Astrocyte (in vitro differentiated cells and primary cell): Measurements from ENCODE around the gene PCARE. TPM values are rescaled to one million over a fixed set of nuclear protein-coding genes. Genes with fewer than 3 reads are reported as not detected.
A peak's percentile ranks its signal among the peaks of the same experiment; 100 is the strongest.

Experiments used
- DNase-seq: peaks from one replicate; pipeline ENCODE4 v3.0.0-alpha.2; 2010; ENCODE audit warnings: low read depth
- FAIRE-seq: peaks from 2 replicates; lab custom pipeline; 2011; peaks lifted over from hg19 to GRCh38; lab: Jason Lieb, UNC
- H2AFZ ChIP-seq: 2 replicates; pipeline ENCODE4 v1.6.0; 2012; ENCODE audit warnings: low read depth, low read length, inconsistent platforms
- H3K27ac ChIP-seq: 2 replicates; pipeline ENCODE4 v1.5.1; 2011; ENCODE audit warnings: low read depth, low read length, inconsistent platforms
- H3K27me3 ChIP-seq: 2 replicates; pipeline ENCODE4 v1.6.0; 2011; ENCODE audit warnings: low read length, inconsistent platforms; ENCODE audit not compliant: insufficient read depth
- H3K36me3 ChIP-seq: 2 replicates; pipeline ENCODE4 v1.5.1; 2011; ENCODE audit warnings: low read length, inconsistent platforms; ENCODE audit not compliant: insufficient read depth
- H3K4me1 ChIP-seq: 2 replicates; pipeline ENCODE4 v1.5.1; 2011; ENCODE audit warnings: low read length, inconsistent platforms; ENCODE audit not compliant: insufficient read depth
- H3K4me2 ChIP-seq: 2 replicates; pipeline ENCODE4 v1.6.0; 2012; ENCODE audit warnings: low read length, inconsistent platforms
- H3K4me3 ChIP-seq: 2 replicates; pipeline ENCODE4 v1.5.1; 2011; ENCODE audit warnings: low read depth, mild to moderate bottlenecking, low read length, inconsistent platforms; ENCODE audit not compliant: insufficient read depth
- H3K79me2 ChIP-seq: 2 replicates; pipeline ENCODE4 v1.6.0; 2012; ENCODE audit warnings: mild to moderate bottlenecking, low read length, inconsistent platforms; ENCODE audit not compliant: insufficient read depth
- H3K9ac ChIP-seq: 2 replicates; pipeline ENCODE4 v1.6.0; 2012; ENCODE audit warnings: mild to moderate bottlenecking, low read length, inconsistent platforms
- H3K9me3 ChIP-seq: 2 replicates; pipeline ENCODE4 v1.5.1; 2012; ENCODE audit warnings: low read depth, mild to moderate bottlenecking, low read length, inconsistent platforms; ENCODE audit not compliant: insufficient read depth
- H4K20me1 ChIP-seq: 2 replicates; pipeline ENCODE4 v1.6.0; 2012; ENCODE audit warnings: low read length, inconsistent platforms; ENCODE audit not compliant: insufficient read depth
- H3K27ac Mint-ChIP-seq: one replicate; pipeline ENCODE4 v1.8.0; 2021; ENCODE audit warnings: mild to moderate bottlenecking, mixed read lengths; ENCODE audit not compliant: unreplicated experiment
- H3K27me3 Mint-ChIP-seq: one replicate; pipeline ENCODE4 v1.8.0; 2021; ENCODE audit warnings: low read depth, mixed read lengths; ENCODE audit not compliant: unreplicated experiment
- H3K36me3 Mint-ChIP-seq: one replicate; pipeline ENCODE4 v1.8.0; 2021; ENCODE audit warnings: low read depth, mixed read lengths; ENCODE audit not compliant: unreplicated experiment
- H3K4me1 Mint-ChIP-seq: one replicate; pipeline ENCODE4 v1.8.0; 2021; ENCODE audit warnings: low read depth, mixed read lengths; ENCODE audit not compliant: unreplicated experiment
- H3K4me3 Mint-ChIP-seq: one replicate; pipeline ENCODE4 v1.8.0; 2021; ENCODE audit warnings: mild to moderate bottlenecking, moderate library complexity, mixed read lengths; ENCODE audit not compliant: unreplicated experiment
- H3K9me3 Mint-ChIP-seq: one replicate; pipeline ENCODE4 v1.8.0; 2021; ENCODE audit warnings: mild to moderate bottlenecking, mixed read lengths; ENCODE audit not compliant: unreplicated experiment
- EZH2 ChIP-seq: IDR thresholded peaks from 2 replicates; pipeline ENCODE4 v1.6.1; 2012; ENCODE audit warnings: mild to moderate bottlenecking, low read length, inconsistent platforms; ENCODE audit not compliant: insufficient read depth
- total RNA-seq: library from RNA; stranded (reverse); gene quantifications from 2 replicates; pipeline ENCODE4 v1.2.1, GENCODE V29; 2021
- TF ChIP-seq, protein P1 (sequence below): IDR thresholded peaks from 2 replicates; pipeline ENCODE4 v1.5.1; 2011; ENCODE audit warnings: low read depth, mild to moderate bottlenecking, inconsistent platforms, low read length, moderate library complexity; ENCODE audit not compliant: insufficient read depth

PCARE gene
- total RNA-seq, 1 donor from 2014 or later: not detected

DNA sequence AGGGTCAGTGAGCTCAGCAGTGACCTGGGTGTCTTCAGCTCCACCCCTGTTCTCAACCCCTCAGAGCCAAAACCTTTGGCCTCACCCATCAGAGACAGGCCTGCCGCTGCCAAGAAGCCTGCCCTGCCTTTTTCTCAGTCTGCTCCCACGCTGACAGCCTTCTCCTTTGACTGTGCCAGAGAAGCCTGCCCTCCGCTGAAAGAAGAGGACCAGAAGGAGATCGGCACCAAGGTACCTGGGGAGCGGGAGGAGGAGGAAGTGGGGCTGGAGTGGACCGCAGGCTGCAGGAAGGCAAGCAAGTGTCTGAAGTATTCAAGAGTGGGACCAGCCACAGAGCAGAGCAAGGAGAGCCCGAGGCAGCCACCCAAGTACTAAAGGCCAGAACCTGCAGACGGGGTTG, 60.0 kb downstream of the PCARE start:
- H3K9me3 Mint-ChIP-seq: no peaks in the 10 kb centered on the region
- Histone ChIP-seq H3K9ac (no peak overlapping the region), H3K4me1 (peaks cover 44% of the 10 kb centered on the region), H3K79me2 (no peaks in the 10 kb centered on the region), H4K20me1 (no peaks in the 10 kb centered on the region), H3K4me2 (peak overlapping the region; percentile 69), H3K27me3 (no peaks in the 10 kb centered on the region), H3K9me3 (no peaks in the 10 kb centered on the region), H3K36me3 (no peaks in the 10 kb centered on the region), H2AFZ (no peak overlapping the region), H3K27ac (no peak overlapping the region), H3K4me3 (no peak overlapping the region)
- H3K4me1 Mint-ChIP-seq: peaks cover 26% of the 10 kb centered on the region
- TF ChIP-seq, protein P1, sequence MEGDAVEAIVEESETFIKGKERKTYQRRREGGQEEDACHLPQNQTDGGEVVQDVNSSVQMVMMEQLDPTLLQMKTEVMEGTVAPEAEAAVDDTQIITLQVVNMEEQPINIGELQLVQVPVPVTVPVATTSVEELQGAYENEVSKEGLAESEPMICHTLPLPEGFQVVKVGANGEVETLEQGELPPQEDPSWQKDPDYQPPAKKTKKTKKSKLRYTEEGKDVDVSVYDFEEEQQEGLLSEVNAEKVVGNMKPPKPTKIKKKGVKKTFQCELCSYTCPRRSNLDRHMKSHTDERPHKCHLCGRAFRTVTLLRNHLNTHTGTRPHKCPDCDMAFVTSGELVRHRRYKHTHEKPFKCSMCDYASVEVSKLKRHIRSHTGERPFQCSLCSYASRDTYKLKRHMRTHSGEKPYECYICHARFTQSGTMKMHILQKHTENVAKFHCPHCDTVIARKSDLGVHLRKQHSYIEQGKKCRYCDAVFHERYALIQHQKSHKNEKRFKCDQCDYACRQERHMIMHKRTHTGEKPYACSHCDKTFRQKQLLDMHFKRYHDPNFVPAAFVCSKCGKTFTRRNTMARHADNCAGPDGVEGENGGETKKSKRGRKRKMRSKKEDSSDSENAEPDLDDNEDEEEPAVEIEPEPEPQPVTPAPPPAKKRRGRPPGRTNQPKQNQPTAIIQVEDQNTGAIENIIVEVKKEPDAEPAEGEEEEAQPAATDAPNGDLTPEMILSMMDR: no peak
- no peak for TF ChIP-seq EZH2
- H3K4me3 Mint-ChIP-seq: no peak overlapping the region
- no peak for FAIRE-seq
- H3K27me3 Mint-ChIP-seq: peaks cover 26% of the 10 kb centered on the region
- no peak for DNase-seq
- no peaks in the 10 kb centered on the region for H3K36me3 Mint-ChIP-seq
- no peak overlapping the region for H3K27ac Mint-ChIP-seq

DNA sequence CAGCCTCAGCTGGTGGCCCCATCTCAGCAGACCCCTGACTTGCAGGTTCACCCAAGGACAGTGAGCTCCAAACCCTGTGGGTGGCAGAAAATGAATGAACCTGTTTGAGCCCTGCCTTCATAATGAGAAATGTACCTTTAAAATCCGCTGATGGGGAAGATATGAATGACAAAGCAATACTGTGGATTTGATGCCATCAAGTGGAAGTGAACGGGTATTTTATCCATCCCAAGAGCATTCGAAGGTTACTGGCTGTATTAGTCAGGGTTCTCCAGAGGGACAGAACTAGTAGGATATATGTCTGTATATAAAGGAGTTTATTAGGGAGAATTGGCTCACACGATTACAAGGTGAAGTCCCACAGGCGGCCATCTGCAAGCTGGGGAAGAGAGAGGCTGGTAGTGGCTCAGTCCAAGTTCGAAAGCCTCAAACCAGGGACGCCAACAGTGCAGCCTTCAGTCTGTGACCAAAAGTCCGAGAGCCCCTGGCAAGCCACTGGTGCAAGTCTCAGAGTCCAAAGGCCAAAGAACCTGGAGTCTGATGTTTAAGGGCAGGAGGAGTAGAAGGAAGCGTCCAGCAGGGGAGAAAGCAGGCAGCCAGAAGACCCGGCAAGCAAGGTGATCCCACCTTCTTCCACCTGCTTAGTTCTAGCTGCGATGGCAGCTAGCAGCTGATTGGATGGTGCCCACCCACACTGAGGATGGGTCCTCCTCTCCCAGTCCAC, 61.1 kb downstream of the PCARE start:
- Histone ChIP-seq H3K36me3 (no peaks in the 10 kb centered on the region), H3K9me3 (no peaks in the 10 kb centered on the region), H3K4me3 (no peak overlapping the region), H3K79me2 (no peaks in the 10 kb centered on the region), H3K27me3 (no peaks in the 10 kb centered on the region), H3K4me2 (no peak overlapping the region), H4K20me1 (no peaks in the 10 kb centered on the region), H3K9ac (no peak overlapping the region), H2AFZ (no peak overlapping the region), H3K27ac (no peak overlapping the region), H3K4me1 (peaks cover 44% of the 10 kb centered on the region)
- Mint-ChIP-seq H3K9me3 (no peaks in the 10 kb centered on the region), H3K4me1 (peaks cover 26% of the 10 kb centered on the region), H3K36me3 (no peaks in the 10 kb centered on the region), H3K4me3 (no peak overlapping the region), H3K27me3 (peaks cover 26% of the 10 kb centered on the region), H3K27ac (peak overlapping the region; percentile 47)
- FAIRE-seq (no peak), DNase-seq (no peak)
- TF ChIP-seq, protein P1: no peak
- TF ChIP-seq EZH2: no peak

DNA sequence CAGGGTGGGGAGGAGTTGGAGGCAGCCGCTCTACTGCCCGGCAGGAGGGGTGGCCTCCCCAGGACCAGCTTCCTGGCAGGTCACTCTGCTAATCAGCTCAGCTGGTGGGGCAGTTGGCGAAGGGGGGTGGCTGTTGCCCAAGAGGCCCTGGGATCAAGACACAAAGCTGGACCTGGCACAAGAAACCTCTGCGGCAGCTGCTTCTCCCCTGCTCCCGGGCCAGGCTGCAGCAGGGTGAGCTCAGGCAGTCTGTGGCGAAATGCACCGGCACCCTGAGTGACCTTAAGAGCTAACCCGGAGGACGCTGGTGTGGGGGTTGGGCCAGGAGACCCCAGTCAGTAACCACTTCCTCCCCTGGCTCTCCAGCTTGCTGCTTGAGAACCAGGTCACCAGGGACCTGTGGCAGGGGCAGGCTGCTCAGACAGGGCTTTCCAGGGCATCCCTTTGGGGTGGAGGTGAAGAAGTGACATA, 62.1 kb downstream of the PCARE start:
- Histone ChIP-seq H3K27me3 (no peaks in the 10 kb centered on the region), H3K9ac (no peak overlapping the region), H3K27ac (no peak overlapping the region), H3K4me1 (peaks cover 44% of the 10 kb centered on the region), H3K79me2 (no peaks in the 10 kb centered on the region), H3K36me3 (no peaks in the 10 kb centered on the region), H2AFZ (no peak overlapping the region), H3K9me3 (no peaks in the 10 kb centered on the region), H4K20me1 (no peaks in the 10 kb centered on the region), H3K4me3 (no peak overlapping the region), H3K4me2 (peak overlapping the region; percentile 74)
- FAIRE-seq (no peak), DNase-seq (no peak)
- Mint-ChIP-seq H3K27me3 (peaks cover 24% of the 10 kb centered on the region), H3K9me3 (no peaks in the 10 kb centered on the region), H3K36me3 (no peaks in the 10 kb centered on the region), H3K4me1 (peaks cover 26% of the 10 kb centered on the region), H3K27ac (no peak overlapping the region), H3K4me3 (no peak overlapping the region)
- TF ChIP-seq, protein P1: no peak
- no peak for TF ChIP-seq EZH2
